ENCODE results near the gene GSE1. TPM values are rescaled to one million over a fixed set of nuclear protein-coding genes. Genes with fewer than 3 reads are reported as not detected.

The GSE1 gene
- total RNA-seq, 4 donors from 2014 or later = 46.7 to 144 (median 96.9) TPM

DNA sequence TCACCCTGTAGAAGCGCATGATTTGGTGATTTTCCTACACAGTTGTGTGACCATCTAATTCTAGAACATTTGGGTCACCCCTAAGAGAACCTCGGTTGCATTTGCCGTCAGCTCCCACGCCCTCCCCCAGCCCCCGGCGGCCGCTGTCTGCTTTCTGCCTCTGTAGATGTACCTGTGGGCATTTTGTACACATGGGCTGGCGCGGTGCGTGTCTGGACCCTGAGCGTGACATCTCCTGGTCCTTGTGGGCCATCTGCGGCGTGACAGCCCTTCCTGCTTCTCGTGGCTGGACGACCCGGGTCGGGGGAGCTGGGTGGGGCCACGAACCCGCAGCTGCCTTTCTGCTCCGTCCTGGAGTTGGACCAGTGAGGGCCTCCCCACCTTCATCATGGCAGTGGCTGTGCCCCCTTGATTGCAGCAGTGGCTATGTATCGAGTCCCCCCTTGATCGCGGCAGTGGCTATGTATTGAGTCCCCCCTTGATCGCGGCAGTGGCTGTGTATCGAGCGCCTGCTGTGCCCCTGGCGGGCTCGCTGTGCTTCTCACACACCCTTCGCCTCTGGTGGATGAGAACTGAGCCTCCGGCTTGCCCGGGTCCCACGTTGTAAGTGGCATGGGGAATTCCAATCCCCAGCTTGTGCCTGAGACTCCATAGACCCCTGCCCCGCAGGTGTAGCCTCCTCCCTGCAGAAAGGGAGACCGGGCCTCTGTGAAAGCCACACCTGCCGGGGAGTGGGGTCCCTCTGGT, 24.1 kb downstream of the GSE1 start:
- H3K9me3 ChIP-seq = no peaks in the 10 kb centered on the region
- H3K27me3 ChIP-seq = no peaks in the 10 kb centered on the region
- no peak overlapping the region for H3K27ac ChIP-seq
- no peak for DNase-seq (ENCODE audit: low spot score in 2 of 2)
- no peak for TF ChIP-seq POLR2AphosphoS5 (IDR thresholded peaks at IDR 0.05)
- TF ChIP-seq, protein P1, sequence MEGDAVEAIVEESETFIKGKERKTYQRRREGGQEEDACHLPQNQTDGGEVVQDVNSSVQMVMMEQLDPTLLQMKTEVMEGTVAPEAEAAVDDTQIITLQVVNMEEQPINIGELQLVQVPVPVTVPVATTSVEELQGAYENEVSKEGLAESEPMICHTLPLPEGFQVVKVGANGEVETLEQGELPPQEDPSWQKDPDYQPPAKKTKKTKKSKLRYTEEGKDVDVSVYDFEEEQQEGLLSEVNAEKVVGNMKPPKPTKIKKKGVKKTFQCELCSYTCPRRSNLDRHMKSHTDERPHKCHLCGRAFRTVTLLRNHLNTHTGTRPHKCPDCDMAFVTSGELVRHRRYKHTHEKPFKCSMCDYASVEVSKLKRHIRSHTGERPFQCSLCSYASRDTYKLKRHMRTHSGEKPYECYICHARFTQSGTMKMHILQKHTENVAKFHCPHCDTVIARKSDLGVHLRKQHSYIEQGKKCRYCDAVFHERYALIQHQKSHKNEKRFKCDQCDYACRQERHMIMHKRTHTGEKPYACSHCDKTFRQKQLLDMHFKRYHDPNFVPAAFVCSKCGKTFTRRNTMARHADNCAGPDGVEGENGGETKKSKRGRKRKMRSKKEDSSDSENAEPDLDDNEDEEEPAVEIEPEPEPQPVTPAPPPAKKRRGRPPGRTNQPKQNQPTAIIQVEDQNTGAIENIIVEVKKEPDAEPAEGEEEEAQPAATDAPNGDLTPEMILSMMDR (IDR thresholded peaks at IDR 0.05) = no peak
- no peak for TF ChIP-seq POLR2A (IDR thresholded peaks at IDR 0.05)
- TF ChIP-seq EP300 (IDR thresholded peaks at IDR 0.05) = no peak
- peaks cover 11% of the 10 kb centered on the region for H3K36me3 ChIP-seq
- 90% methylated on average over 35 of the region's 36 CpGs for WGBS
- H3K4me1 ChIP-seq = peaks cover 70% of the 10 kb centered on the region
- no peak overlapping the region for H3K4me3 ChIP-seq

DNA sequence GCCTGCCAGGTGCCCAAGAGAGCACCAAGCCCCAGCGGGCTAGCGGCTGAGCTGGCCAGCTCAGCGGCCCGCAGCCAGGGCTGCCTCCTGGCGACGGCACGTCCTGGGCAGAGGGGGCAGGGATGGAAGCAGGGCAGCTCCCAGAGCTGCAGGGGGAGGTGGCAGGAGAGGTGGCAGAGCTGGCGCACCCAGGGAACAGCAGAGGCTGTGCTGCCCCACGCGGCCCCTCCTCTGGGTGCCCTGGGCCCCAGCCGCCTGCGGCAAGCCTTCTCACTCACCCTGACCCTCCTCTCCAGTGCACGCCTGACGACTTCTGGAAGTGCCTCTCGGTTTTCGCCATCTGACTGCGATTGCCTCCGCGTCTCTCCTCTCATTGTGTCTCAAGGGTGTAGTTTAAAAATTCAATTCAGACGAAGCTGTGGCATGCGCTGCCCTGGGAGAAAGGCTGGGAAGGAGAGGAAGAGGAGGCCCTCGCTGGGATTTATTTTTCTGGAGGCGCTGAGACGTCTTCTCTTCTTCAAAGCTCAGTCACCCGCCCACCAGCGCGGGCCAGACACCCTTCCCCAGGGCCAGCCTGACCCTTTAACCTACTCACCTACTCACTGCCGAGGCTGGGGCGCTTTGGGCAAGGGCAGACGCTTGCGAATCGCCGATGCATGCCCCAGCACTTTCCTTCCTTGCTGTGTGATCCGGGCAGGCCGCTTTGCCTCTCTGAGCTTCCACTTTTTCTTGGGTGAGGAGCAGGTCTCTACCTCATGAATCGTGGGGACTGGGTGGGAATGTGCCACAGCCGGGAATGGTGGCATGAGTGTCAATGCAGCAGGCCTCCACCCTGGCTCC, 24.9 kb downstream of the GSE1 start:
- H3K4me3 ChIP-seq = no peak overlapping the region
- TF ChIP-seq EP300 (IDR thresholded peaks at IDR 0.05) (no peak), POLR2AphosphoS5 (IDR thresholded peaks at IDR 0.05) (no peak), POLR2A (IDR thresholded peaks at IDR 0.05) (no peak)
- TF ChIP-seq, protein P1 (IDR thresholded peaks at IDR 0.05) = no peak
- peaks cover 11% of the 10 kb centered on the region for H3K36me3 ChIP-seq
- peaks cover 76% of the 10 kb centered on the region for H3K4me1 ChIP-seq
- H3K27ac ChIP-seq = no peak overlapping the region
- DNase-seq (ENCODE audit: low spot score in 2 of 2) = no peak
- H3K27me3 ChIP-seq = no peaks in the 10 kb centered on the region
- no peaks in the 10 kb centered on the region for H3K9me3 ChIP-seq
- 81% methylated on average over 25 of the region's 37 CpGs for WGBS

DNA sequence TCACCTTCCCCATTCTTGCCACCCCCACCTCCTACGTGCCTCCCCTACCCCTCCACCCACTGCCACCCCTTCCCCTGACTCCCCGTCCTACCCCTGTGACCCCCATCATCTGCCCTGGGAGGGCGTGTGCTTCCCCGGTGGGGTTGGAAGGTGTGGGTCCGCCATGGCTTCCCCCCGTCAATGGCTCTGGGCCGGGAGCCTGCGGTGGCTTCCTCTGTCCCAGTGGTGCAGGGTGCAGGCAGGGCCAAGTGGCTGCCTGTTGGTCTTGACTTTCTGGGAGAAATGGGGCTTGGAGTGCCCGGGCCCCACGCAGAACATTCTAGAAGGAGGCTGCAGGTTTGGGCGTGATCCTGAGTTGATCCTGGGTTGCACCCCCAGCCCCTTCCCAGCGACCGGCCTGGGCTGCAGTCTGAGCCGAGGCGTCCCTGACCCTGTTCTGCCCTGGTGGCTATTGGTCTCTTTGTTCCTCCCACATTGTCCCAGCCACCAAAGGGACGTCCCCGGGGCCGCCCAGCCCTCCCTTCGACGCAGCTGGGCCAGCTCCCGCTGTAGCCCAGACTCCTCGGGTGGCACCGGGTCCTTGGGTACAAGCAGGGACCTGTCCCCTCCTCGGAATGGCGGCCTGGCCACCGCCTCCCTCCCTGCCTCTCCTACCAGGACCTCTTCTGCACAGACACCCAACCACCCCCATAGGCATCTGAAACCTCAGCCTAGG, 25.7 kb downstream of the GSE1 start:
- Histone ChIP-seq H3K36me3 (peaks cover 10% of the 10 kb centered on the region), H3K27me3 (no peaks in the 10 kb centered on the region), H3K4me1 (peaks cover 76% of the 10 kb centered on the region), H3K9me3 (no peaks in the 10 kb centered on the region), H3K4me3 (no peak overlapping the region), H3K27ac (peak overlapping the region; percentile 43)
- WGBS = 68% methylated on average over 24 of the region's 26 CpGs
- TF ChIP-seq POLR2A (IDR thresholded peaks at IDR 0.05) (no peak), EP300 (IDR thresholded peaks at IDR 0.05) (no peak), POLR2AphosphoS5 (IDR thresholded peaks at IDR 0.05) (no peak)
- TF ChIP-seq, protein P1 (IDR thresholded peaks at IDR 0.05) = no peak
- DNase-seq (ENCODE audit: low spot score in 2 of 2) = no peak

DNA sequence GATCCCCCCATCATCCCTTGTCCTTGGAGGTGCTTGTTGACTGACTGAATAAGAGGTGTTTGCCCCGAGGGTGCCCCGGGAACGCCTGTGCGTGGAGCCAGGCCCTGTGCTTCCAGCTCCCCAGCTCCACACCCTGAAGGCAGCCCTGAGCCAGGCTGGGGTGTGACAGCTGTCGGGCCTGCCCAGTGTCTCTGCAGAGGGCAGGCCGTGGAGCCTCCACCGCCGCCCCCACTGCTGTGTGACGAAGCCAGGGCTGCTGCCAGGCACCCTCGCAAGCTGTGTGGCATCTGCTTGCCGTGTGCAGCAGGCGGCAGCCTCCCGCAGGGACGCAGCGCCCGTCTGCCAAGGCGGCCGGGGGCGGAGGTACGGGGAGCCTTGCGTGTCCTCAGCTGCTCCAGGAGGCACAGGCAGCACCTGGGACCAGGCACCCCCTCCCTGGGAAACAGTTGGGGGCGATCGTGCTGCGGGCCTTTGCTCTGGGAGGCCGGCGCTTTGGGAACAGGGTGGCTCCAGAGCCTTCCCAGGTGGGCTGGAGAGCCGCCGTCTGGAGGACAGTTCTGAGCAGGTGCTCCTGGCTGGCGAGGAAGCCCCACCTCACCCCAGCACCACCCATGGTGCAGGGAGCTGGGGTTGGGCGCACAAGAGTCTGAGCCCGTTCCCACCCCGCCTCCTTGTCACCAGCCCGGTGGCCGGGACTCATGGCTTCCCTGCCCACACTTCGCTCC, 26.6 kb downstream of the GSE1 start:
- H3K27me3 ChIP-seq = no peaks in the 10 kb centered on the region
- WGBS = no CpG with 5 or more reads among the region's 35 CpGs
- no peak overlapping the region for H3K4me3 ChIP-seq
- DNase-seq (ENCODE audit: low spot score in 2 of 2) = peak in 1 of 2 donors; percentile 73
- H3K4me1 ChIP-seq = peaks cover 78% of the 10 kb centered on the region
- no peaks in the 10 kb centered on the region for H3K9me3 ChIP-seq
- peaks cover 3% of the 10 kb centered on the region for H3K36me3 ChIP-seq
- H3K27ac ChIP-seq = peak overlapping the region; percentile 43
- TF ChIP-seq, protein P1 (IDR thresholded peaks at IDR 0.05) = no peak
- no peak for TF ChIP-seq POLR2AphosphoS5 (IDR thresholded peaks at IDR 0.05)
- no peak for TF ChIP-seq POLR2A (IDR thresholded peaks at IDR 0.05)
- no peak for TF ChIP-seq EP300 (IDR thresholded peaks at IDR 0.05)
